ENCODE results near the gene SSR3. TPM values are rescaled to one million over a fixed set of nuclear protein-coding genes. Genes with fewer than 3 reads are reported as not detected.

SSR3 gene
- total and polyA plus RNA-seq, 9 of the 15 experiments (the other 6 are each of a cell fraction or from before 2014, with no cell fraction given): 104 to 464 (median 307) TPM

GRCh38 chr3:156535162-156535627, 19.7 kb downstream of the SSR3 start (continued):
- TF ChIP-seq NONO (IDR thresholded peaks at IDR 0.05; ENCODE audit: low read depth in 2 of 2, low read length in 1 of 2) (no peak), ZBTB34 (CRISPR knock-in tag; IDR thresholded peaks at IDR 0.05) (no peak), ZNF24 (IDR thresholded peaks at IDR 0.05) (no peak), NFE2L1 (tag; IDR thresholded peaks at IDR 0.05; ENCODE audit: borderline replicate concordance, low read depth) (no peak), SMAD1 (IDR thresholded peaks at IDR 0.05; ENCODE audit: low read depth, low read length, partially characterized antibody) (no peak), ZBTB7A (IDR thresholded peaks at IDR 0.05; ENCODE audit: borderline replicate concordance, control insufficient read depth, low read depth, low read length) (no peak), MTF1 (CRISPR knock-in tag; IDR thresholded peaks at IDR 0.05; ENCODE audit: borderline replicate concordance) (no peak), SFPQ (IDR thresholded peaks at IDR 0.05; ENCODE audit: low read depth, low read length) (no peak), ZNF57 (CRISPR knock-in tag; IDR thresholded peaks at IDR 0.05) (no peak), GTF2F1 (IDR thresholded peaks at IDR 0.05; ENCODE audit: low read depth, low read length) (no peak), NFIX (CRISPR knock-in tag; IDR thresholded peaks at IDR 0.05; ENCODE audit: low read depth) (no peak), ZBTB1 (CRISPR knock-in tag; IDR thresholded peaks at IDR 0.05; ENCODE audit: borderline replicate concordance, low read depth) (no peak), ZNF695 (CRISPR knock-in tag; IDR thresholded peaks at IDR 0.05) (no peak), ZNF512 (tag; IDR thresholded peaks at IDR 0.05) (no peak), CTCF (IDR thresholded peaks at IDR 0.05 in 2 of 3, conservative IDR thresholded peaks at IDR 0.05 in 1 of 3; ENCODE audit: insufficient read depth in 2 of 3, low read depth in 1 of 3, low read length in 3 of 3) (peak; percentile 22 to 48 (median 42); a peak in 4 of 6 replicates), NCOA2 (IDR thresholded peaks at IDR 0.05; ENCODE audit: partially characterized antibody in 2 of 2) (no peak), ARID1B (IDR thresholded peaks at IDR 0.05) (peak; percentile 42; the same call in 1 of the 2 replicates), FUS (optimal IDR thresholded peaks at IDR 0.05; ENCODE audit: low read depth, low read length) (no peak), HDAC2 (IDR thresholded peaks at IDR 0.05) (no peak), HBP1 (CRISPR knock-in tag; IDR thresholded peaks at IDR 0.05) (no peak)
